MCF 10A (cell line): ENCODE results near the gene VPS39. TPM values are rescaled to one million over a fixed set of nuclear protein-coding genes. Genes with fewer than 3 reads are reported as not detected.
A peak's percentile ranks its signal among the peaks of the same experiment; 100 is the strongest.

Experiments used
- BruUV-seq: library from RNA; stranded (reverse); fragments of 400-500 nt; replicated peaks from 2 replicates; lab custom pipeline; 2021; lab: Mats Ljungman, UMichigan
- CTCF ChIA-PET: fragments of 300-600 bp; sonication (Branson Sonifier 250); formaldehyde crosslinking; extraction: SDS; loops from one replicate; lab custom pipeline; 2021; ENCODE audit warnings: antibody characterized with exemption, inconsistent platforms; lab: Yijun Ruan, JAX
- POLR2A ChIA-PET: fragments of 300-600, 350-650 bp; sonication (Branson Sonifier 250); formaldehyde crosslinking; extraction: SDS; loops from one replicate; lab custom pipeline; 2020; ENCODE audit warnings: antibody characterized with exemption, inconsistent platforms; lab: Yijun Ruan, JAX
- DNase-seq: peaks from one replicate; pipeline ENCODE4 v3.0.0-alpha.2; 2018; ENCODE audit not compliant: unreplicated experiment
- H3K27ac Mint-ChIP-seq: one replicate; pipeline ENCODE4 v1.8.0; 2022; ENCODE audit warnings: mild to moderate bottlenecking, low read depth, mixed read lengths; ENCODE audit not compliant: unreplicated experiment
- H3K27me3 Mint-ChIP-seq: one replicate; pipeline ENCODE4 v1.8.0; 2022; ENCODE audit warnings: mixed read lengths; ENCODE audit not compliant: insufficient read depth, unreplicated experiment
- H3K36me3 Mint-ChIP-seq: one replicate; pipeline ENCODE4 v1.8.0; 2022; ENCODE audit warnings: mild to moderate bottlenecking, moderate library complexity, mixed read lengths; ENCODE audit not compliant: insufficient read depth, unreplicated experiment
- H3K4me1 Mint-ChIP-seq: one replicate; pipeline ENCODE4 v1.8.0; 2022; ENCODE audit warnings: mixed read lengths; ENCODE audit not compliant: insufficient read depth, unreplicated experiment
- H3K4me3 Mint-ChIP-seq: one replicate; pipeline ENCODE4 v1.8.0; 2022; ENCODE audit warnings: mild to moderate bottlenecking, moderate library complexity, mixed read lengths; ENCODE audit not compliant: unreplicated experiment
- H3K9me3 Mint-ChIP-seq: one replicate; pipeline ENCODE4 v1.8.0; 2022; ENCODE audit warnings: mixed read lengths; ENCODE audit not compliant: unreplicated experiment
- CTCF ChIP-seq: fragments of 200-600 bp; IDR thresholded peaks from one replicate; pipeline ENCODE4 v1.8.0; 2022; ENCODE audit warnings: antibody characterized with exemption, mild to moderate bottlenecking; ENCODE audit not compliant: unreplicated experiment
- intact Hi-C: fragments of 100-400 bp; cut with micrococcal nuclease; formaldehyde crosslinking; loops from 2 replicates; pipeline ENCODE4 v1.14.1; 2022
- total RNA-seq: library from RNA; stranded (reverse); gene quantifications from 2 replicates; pipeline ENCODE4 v1.2.3, GENCODE V29; 2022

Gene VPS39
- total RNA-seq, 1 experiment from 2014 or later: 47.1 TPM

DNA sequence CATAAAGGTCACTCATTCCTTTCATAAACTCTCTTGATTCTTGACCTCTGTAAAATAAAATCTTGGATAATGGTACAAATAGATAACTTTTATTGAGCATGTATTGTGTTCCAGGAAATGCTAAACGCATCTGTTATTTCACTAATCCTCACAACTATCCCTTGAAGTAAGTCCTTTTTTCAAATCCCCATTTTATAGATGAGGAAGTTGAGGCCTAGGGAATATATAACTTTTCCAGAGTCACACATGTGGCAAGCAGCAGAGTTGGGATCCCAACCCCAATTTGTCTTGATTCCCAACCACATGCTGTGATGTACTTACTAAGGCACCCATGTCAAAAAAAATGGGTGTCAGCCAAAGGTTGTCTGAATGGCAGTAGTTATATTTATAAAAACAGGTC is 6.3 kb downstream of the VPS39 start:
- POLR2A ChIA-PET: no interaction called here
- CTCF ChIA-PET: no interaction called here
- intact Hi-C loops: no loop called here
- DNase-seq: no peak
- peaks cover 59% of the 10 kb centered on the region for H3K36me3 Mint-ChIP-seq
- no peak overlapping the region for H3K27ac Mint-ChIP-seq
- no peak for TF ChIP-seq CTCF
- peaks cover 18% of the 10 kb centered on the region for H3K4me1 Mint-ChIP-seq
- no TSS peak for BruUV-seq
- H3K9me3 Mint-ChIP-seq: no peaks in the 10 kb centered on the region
- no peak overlapping the region for H3K4me3 Mint-ChIP-seq
- no peaks in the 10 kb centered on the region for H3K27me3 Mint-ChIP-seq

DNA sequence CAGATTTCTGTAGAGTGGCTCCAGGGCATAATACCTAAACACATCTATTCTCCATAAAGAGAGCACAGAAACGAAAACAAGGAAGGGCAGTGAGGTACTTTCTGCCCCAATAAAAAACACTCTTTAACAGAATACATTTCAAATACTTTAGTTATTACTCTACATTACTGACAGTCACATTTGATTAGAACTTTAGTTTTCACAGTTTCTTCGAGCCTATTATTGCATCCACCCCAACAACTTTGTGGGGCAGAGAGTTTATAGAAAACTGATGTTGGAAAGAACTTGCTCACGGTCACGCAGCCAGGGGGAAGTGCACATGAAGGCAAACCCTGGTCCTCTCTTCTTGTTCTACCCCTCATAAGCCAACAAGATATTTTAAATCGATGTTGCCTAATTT is 9.0 kb downstream of the VPS39 start:
- POLR2A ChIA-PET: interaction anchor here (1.3 to 1.9 kb wide), 2 partner anchors 8 to 43 kb away, joined by 3 to 19 read pairs; partner anchors contain the start of genes PLA2G4F and VPS39
- no TSS peak for BruUV-seq

GRCh38 chr15:42198516-42198915 is 9.6 kb downstream of the VPS39 start:
- ChIA-PET POLR2A (interaction anchor here (1.3 to 1.9 kb wide), 2 partner anchors 9 to 42 kb away, joined by 3 to 19 read pairs; partner anchors contain the start of genes PLA2G4F and VPS39), CTCF (interaction anchor here (0.6 kb wide), 1 partner anchor 169 kb away, joined by 3 read pairs; no protein-coding TSS in a partner anchor)
- Mint-ChIP-seq H3K36me3 (peaks cover 64% of the 10 kb centered on the region), H3K4me3 (no peak overlapping the region), H3K9me3 (no peaks in the 10 kb centered on the region), H3K27ac (no peak overlapping the region), H3K27me3 (no peaks in the 10 kb centered on the region), H3K4me1 (no peaks in the 10 kb centered on the region)
- DNase-seq: no peak
- TF ChIP-seq CTCF: no peak
- intact Hi-C loops: no loop called here
- BruUV-seq: no TSS peak

More for the DNA sequence above, 9.0 kb downstream of the VPS39 start:
- Mint-ChIP-seq H3K36me3 (peaks cover 64% of the 10 kb centered on the region), H3K27ac (no peak overlapping the region), H3K27me3 (no peaks in the 10 kb centered on the region), H3K4me3 (no peak overlapping the region), H3K9me3 (no peaks in the 10 kb centered on the region), H3K4me1 (no peaks in the 10 kb centered on the region)
- intact Hi-C loops: no loop called here
- CTCF ChIA-PET: no interaction called here
- TF ChIP-seq CTCF: no peak
- no peak for DNase-seq

DNA sequence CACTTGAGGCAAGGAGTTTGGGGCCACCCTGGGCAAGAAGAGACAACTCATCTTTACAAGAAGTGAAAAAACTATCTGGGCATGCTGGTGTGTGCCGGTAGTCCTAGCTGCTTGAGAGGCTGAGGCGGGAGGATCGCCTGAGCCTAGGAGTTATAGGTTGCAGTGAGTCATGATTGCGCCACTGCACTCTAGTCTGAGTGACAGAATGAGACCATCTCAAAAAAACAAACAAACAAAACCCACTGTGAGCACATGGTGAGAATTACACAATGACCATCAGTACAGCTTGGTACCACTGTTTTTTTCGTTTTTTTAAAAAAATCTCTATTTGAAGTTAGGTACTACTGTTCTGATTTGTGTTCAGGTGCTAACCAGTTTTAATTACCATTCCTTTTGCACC is 13.6 kb downstream of the VPS39 start:
- Mint-ChIP-seq H3K27ac (no peak overlapping the region), H3K27me3 (no peaks in the 10 kb centered on the region), H3K4me1 (no peaks in the 10 kb centered on the region), H3K4me3 (no peak overlapping the region), H3K9me3 (no peaks in the 10 kb centered on the region), H3K36me3 (peaks cover 71% of the 10 kb centered on the region)
- intact Hi-C loops: no loop called here
- no TSS peak for BruUV-seq
- ChIA-PET CTCF (no interaction called here), POLR2A (interaction anchor here (0.7 to 3.6 kb wide), 5 partner anchors 10 to 78 kb away, joined by 3 to 17 read pairs (median 4); partner anchors contain the start of genes GANC, TMEM87A and VPS39)
- no peak for TF ChIP-seq CTCF
- DNase-seq: peak; percentile 96
